Osteoblast (primary cell): Measurements from ENCODE around the gene SNCG. TPM values are rescaled to one million over a fixed set of nuclear protein-coding genes. Genes with fewer than 3 reads are reported as not detected.

Experiments used
- DNase-seq: peaks from one replicate; pipeline ENCODE4 v3.0.0; 2011; ENCODE audit warnings: low spot score, mixed read lengths; ENCODE audit not compliant: insufficient read length; ENCODE audit errors: missing footprints
- H2AFZ ChIP-seq: 2 replicates; pipeline ENCODE4 v1.6.0; 2011; ENCODE audit warnings: mild to moderate bottlenecking, low read length
- H3K27ac ChIP-seq: 2 replicates; pipeline ENCODE4 v1.5.1; 2011; ENCODE audit warnings: mild to moderate bottlenecking, low read depth, low read length, moderate library complexity
- H3K27me3 ChIP-seq: 2 replicates; pipeline ENCODE4 v1.6.0; 2012; ENCODE audit warnings: mild to moderate bottlenecking, control low read depth, inconsistent platforms, low read length, moderate library complexity; ENCODE audit not compliant: insufficient read depth
- H3K36me3 ChIP-seq: 2 replicates; pipeline ENCODE4 v1.5.1; 2011; ENCODE audit warnings: mild to moderate bottlenecking, low read length, control low read depth, moderate library complexity; ENCODE audit not compliant: insufficient read depth
- H3K4me1 ChIP-seq: 2 replicates; pipeline ENCODE4 v1.5.1; 2011; ENCODE audit warnings: mild to moderate bottlenecking, low read length, control low read depth, moderate library complexity; ENCODE audit not compliant: insufficient read depth
- H3K4me2 ChIP-seq: 2 replicates; pipeline ENCODE4 v1.6.0; 2011; ENCODE audit warnings: mild to moderate bottlenecking, low read length; ENCODE audit not compliant: insufficient read depth
- H3K4me3 ChIP-seq: fragments of 200-600 bp; sonication (generic); 3 replicates; pipeline ENCODE4 v1.5.1; 2012; ENCODE audit warnings: mild to moderate bottlenecking, low read length, inconsistent platforms; ENCODE audit not compliant: insufficient read depth
- H3K79me2 ChIP-seq: 2 replicates; pipeline ENCODE4 v1.6.0; 2012; ENCODE audit warnings: mild to moderate bottlenecking, low read length, control low read depth, inconsistent platforms; ENCODE audit not compliant: insufficient read depth
- H3K9me3 ChIP-seq: 2 replicates; pipeline ENCODE4 v1.5.1; 2011; ENCODE audit warnings: low read depth, low read length, control low read depth
- H4K20me1 ChIP-seq: 2 replicates; pipeline ENCODE4 v1.6.0; 2012; ENCODE audit warnings: mild to moderate bottlenecking, low read length, control low read depth; ENCODE audit not compliant: insufficient read depth
- CTCF ChIP-seq: IDR thresholded peaks from 2 replicates; pipeline ENCODE4 v1.5.1; 2011; ENCODE audit warnings: mild to moderate bottlenecking, low read depth, low read length, moderate library complexity; ENCODE audit errors: extremely low read depth
- total RNA-seq: library from RNA; depleted of rRNA; stranded (reverse); fragments of >200 nt; gene quantifications from 2 replicates; pipeline ENCODE4 v1.2.3, GENCODE V29; 2012

Gene SNCG
- total RNA-seq, 1 donor: 0.36 TPM

GRCh38 chr10:86962136-86962980 lies 4.0 kb downstream of the SNCG start:
- no peaks in the 10 kb centered on the region for H3K27me3 ChIP-seq
- H3K4me3 ChIP-seq: no peak overlapping the region
- H4K20me1 ChIP-seq: no peaks in the 10 kb centered on the region
- H3K9me3 ChIP-seq: no peaks in the 10 kb centered on the region
- TF ChIP-seq CTCF: no peak
- H3K27ac ChIP-seq: no peak overlapping the region
- H3K36me3 ChIP-seq: no peaks in the 10 kb centered on the region
- no peak overlapping the region for H2AFZ ChIP-seq
- no peak overlapping the region for H3K4me2 ChIP-seq
- peak; percentile 68 for DNase-seq
- peaks cover 25% of the 10 kb centered on the region for H3K4me1 ChIP-seq
- H3K79me2 ChIP-seq: no peaks in the 10 kb centered on the region

DNA sequence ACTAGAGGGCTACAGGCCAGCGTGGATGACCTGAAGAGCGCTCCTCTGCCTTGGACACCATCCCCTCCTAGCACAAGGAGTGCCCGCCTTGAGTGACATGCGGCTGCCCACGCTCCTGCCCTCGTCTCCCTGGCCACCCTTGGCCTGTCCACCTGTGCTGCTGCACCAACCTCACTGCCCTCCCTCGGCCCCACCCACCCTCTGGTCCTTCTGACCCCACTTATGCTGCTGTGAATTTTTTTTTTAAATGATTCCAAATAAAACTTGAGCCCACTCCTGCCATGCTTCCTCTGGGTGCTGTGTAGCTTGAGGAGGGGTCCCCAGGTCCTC lies 4.5 kb downstream of the SNCG start:
- Histone ChIP-seq H3K27ac (no peak overlapping the region), H3K4me1 (peaks cover 28% of the 10 kb centered on the region), H4K20me1 (no peaks in the 10 kb centered on the region), H3K4me3 (no peak overlapping the region), H3K79me2 (no peaks in the 10 kb centered on the region), H2AFZ (no peak overlapping the region), H3K36me3 (no peaks in the 10 kb centered on the region), H3K27me3 (no peaks in the 10 kb centered on the region), H3K9me3 (no peaks in the 10 kb centered on the region), H3K4me2 (no peak overlapping the region)
- no peak for TF ChIP-seq CTCF
- peak; percentile 53 for DNase-seq

GRCh38 chr10:86963341-86963919 lies 5.0 kb downstream of the SNCG start:
- no peaks in the 10 kb centered on the region for H3K36me3 ChIP-seq
- peak; percentile 53 for DNase-seq
- H4K20me1 ChIP-seq: no peaks in the 10 kb centered on the region
- no peaks in the 10 kb centered on the region for H3K79me2 ChIP-seq
- TF ChIP-seq CTCF: no peak
- no peaks in the 10 kb centered on the region for H3K27me3 ChIP-seq
- no peak overlapping the region for H3K4me2 ChIP-seq
- no peak overlapping the region for H2AFZ ChIP-seq
- no peak overlapping the region for H3K27ac ChIP-seq
- no peaks in the 10 kb centered on the region for H3K9me3 ChIP-seq
- H3K4me1 ChIP-seq: peaks cover 30% of the 10 kb centered on the region
- H3K4me3 ChIP-seq: no peak overlapping the region

GRCh38 chr10:86964061-86964846 lies 5.9 kb downstream of the SNCG start:
- no peak for TF ChIP-seq CTCF
- H4K20me1 ChIP-seq: no peaks in the 10 kb centered on the region
- H2AFZ ChIP-seq: no peak overlapping the region
- H3K4me2 ChIP-seq: no peak overlapping the region
- no peaks in the 10 kb centered on the region for H3K79me2 ChIP-seq
- no peaks in the 10 kb centered on the region for H3K9me3 ChIP-seq
- H3K4me3 ChIP-seq: no peak overlapping the region
- peaks cover 29% of the 10 kb centered on the region for H3K4me1 ChIP-seq
- no peaks in the 10 kb centered on the region for H3K27me3 ChIP-seq
- DNase-seq: peak; percentile 48
- H3K27ac ChIP-seq: no peak overlapping the region
- H3K36me3 ChIP-seq: no peaks in the 10 kb centered on the region
